Astrocyte (in vitro differentiated cells and primary cell): ENCODE data around the gene KRT80. TPM values are rescaled to one million over a fixed set of nuclear protein-coding genes. Genes with fewer than 3 reads are reported as not detected.

ENCODE experiments used
- DNase-seq: peaks from one replicate; pipeline ENCODE4 v3.0.0-alpha.2; 2010; ENCODE audit warnings: low read depth
- FAIRE-seq: peaks from 2 replicates; lab custom pipeline; 2011; peaks lifted over from hg19 to GRCh38; lab: Jason Lieb, UNC
- H2AFZ ChIP-seq: 2 replicates; pipeline ENCODE4 v1.6.0; 2012; ENCODE audit warnings: low read depth, low read length, inconsistent platforms
- H3K27ac ChIP-seq: 2 replicates; pipeline ENCODE4 v1.5.1; 2011; ENCODE audit warnings: low read depth, low read length, inconsistent platforms
- H3K27me3 ChIP-seq: 2 replicates; pipeline ENCODE4 v1.6.0; 2011; ENCODE audit warnings: low read length, inconsistent platforms; ENCODE audit not compliant: insufficient read depth
- H3K36me3 ChIP-seq: 2 replicates; pipeline ENCODE4 v1.5.1; 2011; ENCODE audit warnings: low read length, inconsistent platforms; ENCODE audit not compliant: insufficient read depth
- H3K4me1 ChIP-seq: 2 replicates; pipeline ENCODE4 v1.5.1; 2011; ENCODE audit warnings: low read length, inconsistent platforms; ENCODE audit not compliant: insufficient read depth
- H3K4me2 ChIP-seq: 2 replicates; pipeline ENCODE4 v1.6.0; 2012; ENCODE audit warnings: low read length, inconsistent platforms
- H3K4me3 ChIP-seq: 2 replicates; pipeline ENCODE4 v1.5.1; 2011; ENCODE audit warnings: low read depth, mild to moderate bottlenecking, low read length, inconsistent platforms; ENCODE audit not compliant: insufficient read depth
- H3K79me2 ChIP-seq: 2 replicates; pipeline ENCODE4 v1.6.0; 2012; ENCODE audit warnings: mild to moderate bottlenecking, low read length, inconsistent platforms; ENCODE audit not compliant: insufficient read depth
- H3K9ac ChIP-seq: 2 replicates; pipeline ENCODE4 v1.6.0; 2012; ENCODE audit warnings: mild to moderate bottlenecking, low read length, inconsistent platforms
- H3K9me3 ChIP-seq: 2 replicates; pipeline ENCODE4 v1.5.1; 2012; ENCODE audit warnings: low read depth, mild to moderate bottlenecking, low read length, inconsistent platforms; ENCODE audit not compliant: insufficient read depth
- H4K20me1 ChIP-seq: 2 replicates; pipeline ENCODE4 v1.6.0; 2012; ENCODE audit warnings: low read length, inconsistent platforms; ENCODE audit not compliant: insufficient read depth
- H3K27ac Mint-ChIP-seq: one replicate; pipeline ENCODE4 v1.8.0; 2021; ENCODE audit warnings: mild to moderate bottlenecking, mixed read lengths; ENCODE audit not compliant: unreplicated experiment
- H3K27me3 Mint-ChIP-seq: one replicate; pipeline ENCODE4 v1.8.0; 2021; ENCODE audit warnings: low read depth, mixed read lengths; ENCODE audit not compliant: unreplicated experiment
- H3K36me3 Mint-ChIP-seq: one replicate; pipeline ENCODE4 v1.8.0; 2021; ENCODE audit warnings: low read depth, mixed read lengths; ENCODE audit not compliant: unreplicated experiment
- H3K4me1 Mint-ChIP-seq: one replicate; pipeline ENCODE4 v1.8.0; 2021; ENCODE audit warnings: low read depth, mixed read lengths; ENCODE audit not compliant: unreplicated experiment
- H3K4me3 Mint-ChIP-seq: one replicate; pipeline ENCODE4 v1.8.0; 2021; ENCODE audit warnings: mild to moderate bottlenecking, moderate library complexity, mixed read lengths; ENCODE audit not compliant: unreplicated experiment
- H3K9me3 Mint-ChIP-seq: one replicate; pipeline ENCODE4 v1.8.0; 2021; ENCODE audit warnings: mild to moderate bottlenecking, mixed read lengths; ENCODE audit not compliant: unreplicated experiment
- CTCF ChIP-seq: IDR thresholded peaks from 2 replicates; pipeline ENCODE4 v1.5.1; 2011; ENCODE audit warnings: low read depth, mild to moderate bottlenecking, inconsistent platforms, low read length, moderate library complexity; ENCODE audit not compliant: insufficient read depth
- EZH2 ChIP-seq: IDR thresholded peaks from 2 replicates; pipeline ENCODE4 v1.6.1; 2012; ENCODE audit warnings: mild to moderate bottlenecking, low read length, inconsistent platforms; ENCODE audit not compliant: insufficient read depth
- total RNA-seq: library from RNA; stranded (reverse); gene quantifications from 2 replicates; pipeline ENCODE4 v1.2.1, GENCODE V29; 2021

Gene KRT80
- total RNA-seq, 1 donor from 2014 or later, result 3.6 TPM

GRCh38 chr12:52233462-52234207 is 41.8 kb upstream of the KRT80 start:
- Histone ChIP-seq H3K27me3 (no peaks in the 10 kb centered on the region), H3K4me3 (peak overlapping the region; percentile 45), H3K36me3 (no peaks in the 10 kb centered on the region), H3K9me3 (no peaks in the 10 kb centered on the region), H3K27ac (peak overlapping the region; percentile 12), H3K4me1 (peaks cover 50% of the 10 kb centered on the region), H4K20me1 (no peaks in the 10 kb centered on the region), H3K4me2 (peak overlapping the region; percentile 75), H3K79me2 (peaks cover 4% of the 10 kb centered on the region), H3K9ac (peak overlapping the region; percentile 81), H2AFZ (peak overlapping the region; percentile 62)
- FAIRE-seq, result no peak
- Mint-ChIP-seq H3K27ac (no peak overlapping the region), H3K4me3 (peak overlapping the region; percentile 80), H3K4me1 (peaks cover 54% of the 10 kb centered on the region), H3K36me3 (peaks cover 17% of the 10 kb centered on the region), H3K27me3 (peaks cover 33% of the 10 kb centered on the region), H3K9me3 (peaks cover 2% of the 10 kb centered on the region)
- no peak for DNase-seq
- TF ChIP-seq EZH2, result no peak
- TF ChIP-seq CTCF, result no peak

DNA sequence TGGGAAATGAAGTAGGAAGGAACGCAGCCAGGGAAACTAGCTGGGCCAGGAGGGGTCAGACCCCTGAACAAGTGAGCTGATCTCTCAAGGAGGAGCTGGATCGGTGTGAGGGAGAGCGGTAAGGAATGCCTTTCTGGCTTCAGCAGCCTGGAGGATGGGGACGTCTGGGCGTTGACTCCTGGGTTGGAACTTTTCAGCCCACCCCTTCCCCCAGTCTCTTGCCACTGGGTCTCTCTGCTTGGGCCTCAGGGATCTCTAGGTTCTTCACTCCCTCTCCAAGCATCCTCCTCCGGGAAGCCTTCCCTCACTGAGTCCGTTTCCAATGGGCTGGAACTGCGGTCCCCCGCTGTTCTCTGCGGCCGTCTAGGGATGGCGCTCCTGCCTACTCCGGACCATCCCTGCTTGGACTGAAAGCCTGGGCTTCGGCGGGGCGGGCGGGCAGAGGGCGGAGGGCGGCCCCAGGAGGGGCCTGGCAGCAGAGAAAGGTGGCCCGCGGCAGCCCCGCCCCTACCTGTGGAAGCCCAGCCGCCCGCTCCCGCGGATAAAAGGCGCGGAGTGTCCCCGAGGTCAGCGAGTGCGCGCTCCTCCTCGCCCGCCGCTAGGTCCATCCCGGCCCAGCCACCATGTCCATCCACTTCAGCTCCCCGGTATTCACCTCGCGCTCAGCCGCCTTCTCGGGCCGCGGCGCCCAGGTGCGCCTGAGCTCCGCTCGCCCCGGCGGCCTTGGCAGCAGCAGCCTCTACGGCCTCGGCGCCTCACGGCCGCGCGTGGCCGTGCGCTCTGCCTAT is 41.1 kb upstream of the KRT80 start, which contains the start of gene KRT7:
Gene KRT7, plus strand, starts transcription at position 570 of the 788 bp plus-strand sequence. Its CDS starts 54 bp downstream, at position 624.
- Histone ChIP-seq H3K27ac (peak within 1 kb of the TSS; percentile 96), H3K36me3 (no peaks in the 10 kb centered on the region), H3K9me3 (no peaks in the 10 kb centered on the region), H3K4me3 (peak within 1 kb of the TSS; percentile 45), H3K9ac (peak within 1 kb of the TSS; percentile 81), H3K4me1 (peaks cover 52% of the 10 kb centered on the region), H3K27me3 (no peaks in the 10 kb centered on the region), H3K79me2 (peaks cover 4% of the 10 kb centered on the region), H3K4me2 (peak within 1 kb of the TSS; percentile 75), H4K20me1 (no peaks in the 10 kb centered on the region), H2AFZ (peak within 1 kb of the TSS; percentile 62)
- peaks cover 2% of the 10 kb centered on the region for H3K9me3 Mint-ChIP-seq
- peak within 1 kb of the TSS; percentile 80 for H3K4me3 Mint-ChIP-seq
- DNase-seq (no peak), FAIRE-seq (no peak)
- H3K36me3 Mint-ChIP-seq, result peaks cover 17% of the 10 kb centered on the region
- no peak for TF ChIP-seq CTCF
- no peak for TF ChIP-seq EZH2
- peaks cover 32% of the 10 kb centered on the region for H3K27me3 Mint-ChIP-seq
- H3K27ac Mint-ChIP-seq, result peak within 1 kb of the TSS; percentile 77
- H3K4me1 Mint-ChIP-seq, result peaks cover 55% of the 10 kb centered on the region
